Measurements from ENCODE around the gene STYXL1.

STYXL1 gene

DNA sequence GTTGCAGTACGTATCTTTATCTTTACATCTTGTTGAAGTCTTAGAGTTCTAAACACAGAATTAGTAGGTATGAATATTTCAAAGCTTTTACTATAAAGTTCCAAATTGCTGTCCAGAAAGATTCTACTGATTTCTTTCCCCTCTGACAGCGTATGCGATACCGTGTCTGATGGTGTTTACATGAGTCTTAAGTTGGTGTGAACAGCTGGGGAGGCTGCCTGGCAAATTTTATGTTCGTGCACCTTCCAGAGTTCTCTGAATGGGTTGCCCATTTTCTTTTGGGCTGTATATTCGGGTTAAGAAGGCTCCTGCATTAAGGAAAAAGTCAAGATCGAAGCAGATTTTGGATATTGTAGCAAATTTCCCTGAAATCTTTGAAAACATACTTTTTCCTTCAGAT, 8.4 kb upstream of the STYXL1 start:
- TF ChIP-seq TCF12 (IDR thresholded peaks at IDR 0.05; ENCODE audit: low read depth): no peak
- no peak for TF ChIP-seq EP300 (IDR thresholded peaks at IDR 0.05; ENCODE audit: borderline replicate concordance)
- TF ChIP-seq RAD21 (IDR thresholded peaks at IDR 0.05; ENCODE audit: low read depth): no peak
- no peak for TF ChIP-seq YY1 (IDR thresholded peaks at IDR 0.05; ENCODE audit: low read depth)

DNA sequence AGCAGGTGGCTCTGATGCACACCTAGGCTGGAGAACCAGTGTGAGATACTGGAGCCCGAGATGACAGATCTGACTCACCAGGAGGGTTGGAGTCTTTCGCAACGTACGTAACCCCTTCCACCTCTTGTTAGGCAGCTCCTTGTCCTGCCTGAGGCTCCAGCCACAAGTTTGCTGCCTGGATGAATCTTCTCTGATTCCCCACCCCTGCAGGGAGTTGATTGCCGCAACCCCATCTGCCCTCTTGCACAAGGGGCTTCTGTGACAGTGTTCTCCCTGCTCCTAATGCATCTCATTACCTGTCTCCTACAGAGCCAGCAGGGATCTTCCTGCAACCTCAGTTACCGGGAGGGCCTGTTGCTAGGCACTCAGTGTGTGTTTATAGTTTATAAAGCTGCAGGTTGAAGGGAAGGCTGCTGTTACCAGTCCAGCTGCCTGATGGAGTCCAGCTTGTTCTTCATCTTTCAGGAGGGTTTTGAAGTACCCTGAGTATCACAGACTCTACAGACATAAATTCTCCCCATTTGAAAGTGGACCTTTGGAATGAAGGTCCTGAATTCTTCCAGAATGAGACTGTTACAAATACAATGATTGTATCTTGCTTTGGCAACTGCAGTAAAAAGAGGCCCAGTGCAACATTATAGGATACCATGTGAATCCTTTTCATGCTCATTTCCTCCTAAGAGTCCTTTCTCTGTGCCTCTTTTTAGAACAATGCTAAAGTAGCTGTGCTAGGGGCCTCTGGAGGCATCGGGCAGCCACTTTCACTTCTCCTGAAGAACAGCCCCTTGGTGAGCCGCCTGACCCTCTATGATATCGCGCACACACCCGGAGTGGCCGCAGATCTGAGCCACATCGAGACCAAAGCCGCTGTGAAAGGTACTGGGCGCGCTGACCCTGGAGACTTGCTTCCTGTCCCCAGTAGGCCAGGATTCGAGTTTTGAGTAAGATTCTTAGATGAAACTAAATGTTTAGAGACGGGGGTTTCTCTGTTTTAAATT, 6.6 kb upstream of the STYXL1 start:
- TF ChIP-seq NFIC (IDR thresholded peaks at IDR 0.05): no peak
- TF ChIP-seq CEBPB (IDR thresholded peaks at IDR 0.05): peak; percentile 40; the same call in 1 of the 2 replicates
- TF ChIP-seq EGR1 (IDR thresholded peaks at IDR 0.05): no peak

DNA sequence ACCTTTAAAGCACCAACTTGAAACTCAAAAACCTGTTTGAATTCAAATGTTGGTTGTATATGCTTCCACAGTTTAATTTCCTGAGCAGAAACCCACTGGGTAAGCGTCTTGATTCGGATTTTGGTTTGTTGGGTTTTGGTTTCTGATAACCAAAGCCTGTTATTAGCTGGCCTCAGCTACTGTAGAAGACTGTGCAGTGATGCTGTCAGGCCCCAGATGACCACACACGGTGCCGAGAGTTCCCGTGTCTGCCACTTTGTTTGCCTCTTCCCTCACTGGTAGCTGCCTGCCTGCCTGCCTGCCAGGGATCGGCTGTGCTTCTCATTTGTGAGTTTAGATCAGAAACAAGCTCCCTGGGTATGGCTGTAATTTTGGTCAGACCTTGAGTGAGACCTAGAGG, 5.7 kb upstream of the STYXL1 start:
- TF ChIP-seq, protein P1, sequence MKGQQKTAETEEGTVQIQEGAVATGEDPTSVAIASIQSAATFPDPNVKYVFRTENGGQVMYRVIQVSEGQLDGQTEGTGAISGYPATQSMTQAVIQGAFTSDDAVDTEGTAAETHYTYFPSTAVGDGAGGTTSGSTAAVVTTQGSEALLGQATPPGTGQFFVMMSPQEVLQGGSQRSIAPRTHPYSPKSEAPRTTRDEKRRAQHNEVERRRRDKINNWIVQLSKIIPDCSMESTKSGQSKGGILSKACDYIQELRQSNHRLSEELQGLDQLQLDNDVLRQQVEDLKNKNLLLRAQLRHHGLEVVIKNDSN (IDR thresholded peaks at IDR 0.05): no peak
- TF ChIP-seq TEAD4 (IDR thresholded peaks at IDR 0.05): no peak
- TF ChIP-seq TAF1 (IDR thresholded peaks at IDR 0.05; ENCODE audit: low read depth): no peak
- no peak for TF ChIP-seq FOXM1 (IDR thresholded peaks at IDR 0.05; ENCODE audit: borderline replicate concordance, low read depth)
- TF ChIP-seq RAD21 (IDR thresholded peaks at IDR 0.05; ENCODE audit: low read depth): no peak
- no peak for TF ChIP-seq CREB1 (IDR thresholded peaks at IDR 0.05; ENCODE audit: low read depth)
- TF ChIP-seq, protein P2, sequence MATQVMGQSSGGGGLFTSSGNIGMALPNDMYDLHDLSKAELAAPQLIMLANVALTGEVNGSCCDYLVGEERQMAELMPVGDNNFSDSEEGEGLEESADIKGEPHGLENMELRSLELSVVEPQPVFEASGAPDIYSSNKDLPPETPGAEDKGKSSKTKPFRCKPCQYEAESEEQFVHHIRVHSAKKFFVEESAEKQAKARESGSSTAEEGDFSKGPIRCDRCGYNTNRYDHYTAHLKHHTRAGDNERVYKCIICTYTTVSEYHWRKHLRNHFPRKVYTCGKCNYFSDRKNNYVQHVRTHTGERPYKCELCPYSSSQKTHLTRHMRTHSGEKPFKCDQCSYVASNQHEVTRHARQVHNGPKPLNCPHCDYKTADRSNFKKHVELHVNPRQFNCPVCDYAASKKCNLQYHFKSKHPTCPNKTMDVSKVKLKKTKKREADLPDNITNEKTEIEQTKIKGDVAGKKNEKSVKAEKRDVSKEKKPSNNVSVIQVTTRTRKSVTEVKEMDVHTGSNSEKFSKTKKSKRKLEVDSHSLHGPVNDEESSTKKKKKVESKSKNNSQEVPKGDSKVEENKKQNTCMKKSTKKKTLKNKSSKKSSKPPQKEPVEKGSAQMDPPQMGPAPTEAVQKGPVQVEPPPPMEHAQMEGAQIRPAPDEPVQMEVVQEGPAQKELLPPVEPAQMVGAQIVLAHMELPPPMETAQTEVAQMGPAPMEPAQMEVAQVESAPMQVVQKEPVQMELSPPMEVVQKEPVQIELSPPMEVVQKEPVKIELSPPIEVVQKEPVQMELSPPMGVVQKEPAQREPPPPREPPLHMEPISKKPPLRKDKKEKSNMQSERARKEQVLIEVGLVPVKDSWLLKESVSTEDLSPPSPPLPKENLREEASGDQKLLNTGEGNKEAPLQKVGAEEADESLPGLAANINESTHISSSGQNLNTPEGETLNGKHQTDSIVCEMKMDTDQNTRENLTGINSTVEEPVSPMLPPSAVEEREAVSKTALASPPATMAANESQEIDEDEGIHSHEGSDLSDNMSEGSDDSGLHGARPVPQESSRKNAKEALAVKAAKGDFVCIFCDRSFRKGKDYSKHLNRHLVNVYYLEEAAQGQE (IDR thresholded peaks at IDR 0.05; ENCODE audit: low read depth): no peak
- TF ChIP-seq YY1 (IDR thresholded peaks at IDR 0.05; ENCODE audit: low read depth): no peak
- TF ChIP-seq EGR1 (IDR thresholded peaks at IDR 0.05): no peak

DNA sequence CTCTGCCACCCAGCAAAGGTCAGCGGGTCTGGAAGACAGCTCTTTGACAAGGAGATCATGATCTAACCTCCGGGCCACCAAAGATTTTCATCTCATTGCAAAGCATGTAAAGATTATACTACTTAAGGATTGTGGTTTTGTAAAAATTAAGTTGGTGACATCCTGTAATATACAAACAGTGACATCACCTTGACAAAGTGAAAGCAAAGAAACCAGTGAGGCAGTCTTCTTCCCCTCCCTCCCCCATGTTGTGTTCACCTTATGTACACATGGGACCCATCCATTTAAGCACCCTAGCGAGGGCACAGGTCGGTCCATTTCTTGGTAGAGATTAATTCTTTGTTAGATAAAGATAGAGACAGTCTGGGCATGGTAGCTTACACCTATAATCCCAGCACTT, 4.0 kb upstream of the STYXL1 start:
- no peak for TF ChIP-seq ZBTB7A (IDR thresholded peaks at IDR 0.05; ENCODE audit: low read depth)
- TF ChIP-seq, protein P2 (IDR thresholded peaks at IDR 0.05; ENCODE audit: low read depth): no peak
- TF ChIP-seq CEBPB (IDR thresholded peaks at IDR 0.05): no peak
- no peak for TF ChIP-seq EGR1 (IDR thresholded peaks at IDR 0.05)
- TF ChIP-seq EP300 (IDR thresholded peaks at IDR 0.05; ENCODE audit: borderline replicate concordance): no peak
- TF ChIP-seq RAD21 (IDR thresholded peaks at IDR 0.05; ENCODE audit: low read depth): no peak
- no peak for TF ChIP-seq YY1 (IDR thresholded peaks at IDR 0.05; ENCODE audit: low read depth)
- TF ChIP-seq TEAD4 (IDR thresholded peaks at IDR 0.05): no peak
- TF ChIP-seq FOXM1 (IDR thresholded peaks at IDR 0.05; ENCODE audit: borderline replicate concordance, low read depth): no peak
- TF ChIP-seq NFIC (IDR thresholded peaks at IDR 0.05): no peak
- TF ChIP-seq TCF12 (IDR thresholded peaks at IDR 0.05; ENCODE audit: low read depth): no peak

DNA sequence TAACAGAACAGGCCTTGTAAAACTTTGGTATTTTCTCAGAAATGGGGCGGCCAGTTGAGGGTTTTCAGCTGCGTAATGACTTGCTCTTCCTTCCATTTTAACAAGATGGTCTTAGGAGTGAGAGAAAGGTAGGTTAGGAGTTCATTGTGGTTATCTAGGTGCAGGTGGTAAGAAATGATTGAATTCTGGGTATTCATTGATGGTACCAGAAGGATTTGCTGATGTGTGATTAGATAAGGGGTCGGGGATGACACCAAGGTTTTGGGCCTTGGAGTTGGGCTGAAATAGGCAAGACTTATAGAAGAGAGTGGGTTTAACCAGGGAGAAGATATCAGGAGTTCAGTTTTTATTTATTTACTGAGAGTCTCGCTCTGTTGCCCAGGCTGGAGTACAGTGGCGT, 2.7 kb upstream of the STYXL1 start:
- TF ChIP-seq TEAD4 (IDR thresholded peaks at IDR 0.05) (no peak), ZBTB7A (IDR thresholded peaks at IDR 0.05; ENCODE audit: low read depth) (no peak), CREB1 (IDR thresholded peaks at IDR 0.05; ENCODE audit: low read depth) (no peak), EP300 (IDR thresholded peaks at IDR 0.05; ENCODE audit: borderline replicate concordance) (no peak)
- TF ChIP-seq, protein P3, sequence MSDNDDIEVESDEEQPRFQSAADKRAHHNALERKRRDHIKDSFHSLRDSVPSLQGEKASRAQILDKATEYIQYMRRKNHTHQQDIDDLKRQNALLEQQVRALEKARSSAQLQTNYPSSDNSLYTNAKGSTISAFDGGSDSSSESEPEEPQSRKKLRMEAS (IDR thresholded peaks at IDR 0.05): no peak
- TF ChIP-seq, protein P1 (IDR thresholded peaks at IDR 0.05): no peak

DNA sequence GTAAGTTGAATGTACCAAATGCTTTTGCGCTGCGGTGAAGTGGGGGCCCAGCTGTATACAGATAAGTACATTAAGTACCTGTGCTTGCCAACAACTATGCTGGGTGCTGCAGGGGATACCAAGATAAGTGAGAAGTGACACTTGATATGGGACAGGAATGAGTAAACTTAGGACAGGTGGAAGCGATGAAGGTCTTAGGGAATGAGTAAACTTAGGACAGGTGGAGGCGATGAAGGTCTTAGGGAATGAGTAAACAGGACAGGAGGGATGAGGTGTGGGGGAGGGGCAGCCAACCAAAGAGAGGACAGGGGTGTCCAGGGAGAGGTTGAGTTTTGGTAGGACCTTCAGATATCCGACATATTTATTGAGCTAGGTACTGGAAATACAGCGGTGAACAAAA, 1.5 kb upstream of the STYXL1 start:
- TF ChIP-seq EGR1 (IDR thresholded peaks at IDR 0.05) (no peak), FOXM1 (IDR thresholded peaks at IDR 0.05; ENCODE audit: borderline replicate concordance, low read depth) (no peak)
- TF ChIP-seq, protein P2 (IDR thresholded peaks at IDR 0.05; ENCODE audit: low read depth): no peak
